ENCODE results near the gene ATG16L2. TPM values are rescaled to one million over a fixed set of nuclear protein-coding genes. Genes with fewer than 3 reads are reported as not detected.

The ATG16L2 gene
- total RNA-seq, 2 donors from 2014 or later: 9.0 to 10.0 TPM

- Histone ChIP-seq H3K27ac (no peak overlapping the region), H3K4me3 (no peak overlapping the region), H3K4me1 (peaks cover 0 to 33% of the 10 kb centered on the region in 2 donors), H3K9me3 (no peaks in the 10 kb centered on the region), H3K36me3 (no peaks in the 10 kb centered on the region), H3K27me3 (no peaks in the 10 kb centered on the region)
- DNase-seq (ENCODE audit: low spot score): no peak
- TF ChIP-seq, protein P1, sequence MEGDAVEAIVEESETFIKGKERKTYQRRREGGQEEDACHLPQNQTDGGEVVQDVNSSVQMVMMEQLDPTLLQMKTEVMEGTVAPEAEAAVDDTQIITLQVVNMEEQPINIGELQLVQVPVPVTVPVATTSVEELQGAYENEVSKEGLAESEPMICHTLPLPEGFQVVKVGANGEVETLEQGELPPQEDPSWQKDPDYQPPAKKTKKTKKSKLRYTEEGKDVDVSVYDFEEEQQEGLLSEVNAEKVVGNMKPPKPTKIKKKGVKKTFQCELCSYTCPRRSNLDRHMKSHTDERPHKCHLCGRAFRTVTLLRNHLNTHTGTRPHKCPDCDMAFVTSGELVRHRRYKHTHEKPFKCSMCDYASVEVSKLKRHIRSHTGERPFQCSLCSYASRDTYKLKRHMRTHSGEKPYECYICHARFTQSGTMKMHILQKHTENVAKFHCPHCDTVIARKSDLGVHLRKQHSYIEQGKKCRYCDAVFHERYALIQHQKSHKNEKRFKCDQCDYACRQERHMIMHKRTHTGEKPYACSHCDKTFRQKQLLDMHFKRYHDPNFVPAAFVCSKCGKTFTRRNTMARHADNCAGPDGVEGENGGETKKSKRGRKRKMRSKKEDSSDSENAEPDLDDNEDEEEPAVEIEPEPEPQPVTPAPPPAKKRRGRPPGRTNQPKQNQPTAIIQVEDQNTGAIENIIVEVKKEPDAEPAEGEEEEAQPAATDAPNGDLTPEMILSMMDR (IDR thresholded peaks at IDR 0.05): no peak
Observed at GRCh38 chr11:72769680-72770079, 44.5 kb upstream of the ATG16L2 start.

DNA sequence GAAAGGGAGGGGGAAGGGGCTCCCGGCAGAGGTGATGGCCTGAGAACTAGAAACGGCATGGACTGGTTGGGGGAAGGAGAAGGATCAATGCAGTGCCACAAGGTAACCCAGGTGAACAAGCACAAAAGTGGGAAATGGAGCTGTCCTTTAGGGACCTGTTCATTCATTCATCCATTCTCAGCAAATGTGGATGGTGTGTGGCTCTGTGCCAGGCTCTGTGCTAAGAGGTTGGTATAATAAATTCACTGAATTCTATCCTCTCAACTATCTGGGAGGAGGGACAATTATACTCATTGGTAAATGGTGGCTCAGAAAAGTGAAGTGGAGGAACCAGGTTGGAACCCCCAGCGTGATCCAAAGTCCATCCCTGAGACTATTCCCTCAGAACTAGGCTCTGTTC, 43.4 kb upstream of the ATG16L2 start:
- Histone ChIP-seq H3K4me3 (no peak overlapping the region), H3K9me3 (no peaks in the 10 kb centered on the region), H3K36me3 (no peaks in the 10 kb centered on the region), H3K27ac (no peak overlapping the region), H3K27me3 (no peaks in the 10 kb centered on the region), H3K4me1 (peaks cover 0 to 35% of the 10 kb centered on the region in 2 donors)
- no peak for DNase-seq (ENCODE audit: low spot score)
- TF ChIP-seq, protein P1 (IDR thresholded peaks at IDR 0.05): no peak

GRCh38 chr11:72771507-72771906, 42.7 kb upstream of the ATG16L2 start:
- H3K27me3 ChIP-seq: no peaks in the 10 kb centered on the region
- H3K27ac ChIP-seq: peak overlapping the region; percentile 76 to 86
- no peaks in the 10 kb centered on the region for H3K9me3 ChIP-seq
- H3K4me3 ChIP-seq: no peak overlapping the region
- peaks cover 0 to 41% of the 10 kb centered on the region in 2 donors for H3K4me1 ChIP-seq
- H3K36me3 ChIP-seq: no peaks in the 10 kb centered on the region
- TF ChIP-seq, protein P1 (IDR thresholded peaks at IDR 0.05): no peak
- DNase-seq (ENCODE audit: low spot score): no peak

GRCh38 chr11:72772059-72772458, 42.2 kb upstream of the ATG16L2 start:
- H3K36me3 ChIP-seq: no peaks in the 10 kb centered on the region
- H3K27ac ChIP-seq: peak overlapping the region; percentile 76 to 86
- TF ChIP-seq, protein P1 (IDR thresholded peaks at IDR 0.05): no peak
- H3K27me3 ChIP-seq: no peaks in the 10 kb centered on the region
- no peak overlapping the region for H3K4me3 ChIP-seq
- no peaks in the 10 kb centered on the region for H3K9me3 ChIP-seq
- DNase-seq (ENCODE audit: low spot score): no peak
- peaks cover 0 to 46% of the 10 kb centered on the region in 2 donors for H3K4me1 ChIP-seq

DNA sequence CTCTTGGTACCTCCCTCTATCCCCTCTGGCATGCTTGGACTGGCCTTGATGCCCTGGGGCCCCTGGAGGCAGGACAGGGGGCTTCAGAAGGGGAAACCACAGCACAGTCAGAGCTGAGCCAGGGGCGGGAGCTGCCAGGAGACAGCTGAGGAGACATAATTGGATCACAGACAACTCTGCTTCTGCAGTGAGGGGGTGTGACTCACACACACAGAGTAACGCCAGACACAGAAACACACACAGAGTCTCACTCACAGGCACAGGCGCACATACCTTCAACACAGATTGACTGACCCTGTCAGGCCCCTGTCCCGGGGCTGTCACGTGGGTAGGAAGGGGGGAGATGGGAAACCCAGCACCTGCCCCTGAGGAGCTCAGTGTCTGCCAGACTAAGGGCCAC, 40.9 kb upstream of the ATG16L2 start:
- Histone ChIP-seq H3K36me3 (no peaks in the 10 kb centered on the region), H3K9me3 (no peaks in the 10 kb centered on the region), H3K4me1 (peaks cover 0 to 59% of the 10 kb centered on the region in 2 donors), H3K4me3 (no peak overlapping the region), H3K27me3 (no peaks in the 10 kb centered on the region), H3K27ac (peak overlapping the region; percentile 76 to 86)
- DNase-seq (ENCODE audit: low spot score): peak; percentile 81
- TF ChIP-seq, protein P1 (IDR thresholded peaks at IDR 0.05): no peak

- Histone ChIP-seq H3K36me3 (no peaks in the 10 kb centered on the region), H3K27me3 (no peaks in the 10 kb centered on the region), H3K27ac (peak overlapping the region; percentile 76 to 86), H3K4me3 (no peak overlapping the region), H3K4me1 (peaks cover 0 to 63% of the 10 kb centered on the region in 2 donors), H3K9me3 (no peaks in the 10 kb centered on the region)
- TF ChIP-seq, protein P1 (IDR thresholded peaks at IDR 0.05): no peak
- no peak for DNase-seq (ENCODE audit: low spot score)
Observed at GRCh38 chr11:72773696-72774095, 40.5 kb upstream of the ATG16L2 start.
